ENCODE data around the gene MCEE.
A peak's percentile ranks its signal among the peaks of the same experiment; 100 is the strongest.

MCEE gene

GRCh38 chr2:71074893-71075395 lies 55.1 kb downstream of the MCEE start:
- no peak for DNase-seq

- DNase-seq, result no peak
Observed at GRCh38 chr2:71073475-71073874, 56.6 kb downstream of the MCEE start.

GRCh38 chr2:71072492-71072891 lies 57.5 kb downstream of the MCEE start:
- DNase-seq, result no peak

GRCh38 chr2:71071681-71072398 lies 58.2 kb downstream of the MCEE start:
- DNase-seq, result no peak

GRCh38 chr2:71070294-71071093 lies 59.5 kb downstream of the MCEE start:
- DNase-seq, result peak; percentile 15

- no peak for DNase-seq
Observed at GRCh38 chr2:71069376-71069775, 60.7 kb downstream of the MCEE start.

GRCh38 chr2:71068218-71069035 lies 61.6 kb downstream of the MCEE start, which contains the start of gene NAGK:
Gene NAGK (plus strand): TSS chr2:71068648. CDS start chr2:71068684, 36 bp downstream.
- peak; percentile 65 for DNase-seq

- DNase-seq, result no peak
Observed at GRCh38 chr2:71067567-71068217, 62.3 kb downstream of the MCEE start.

- no peak for DNase-seq
Observed at GRCh38 chr2:71066856-71067255, 63.2 kb downstream of the MCEE start.

GRCh38 chr2:71064754-71065621 lies 65.0 kb downstream of the MCEE start:
- no peak for DNase-seq

- no peak for DNase-seq
Observed at GRCh38 chr2:71064110-71064611, 65.9 kb downstream of the MCEE start.

GRCh38 chr2:71063216-71063615 lies 66.8 kb downstream of the MCEE start:
- no peak for DNase-seq

GRCh38 chr2:71060871-71061270 lies 69.2 kb downstream of the MCEE start:
- no peak for DNase-seq

- DNase-seq, result no peak
Observed at GRCh38 chr2:71060211-71060610, 69.8 kb downstream of the MCEE start.
